ENCODE measurements around the gene SYK. TPM values are rescaled to one million over a fixed set of nuclear protein-coding genes. Genes with fewer than 3 reads are reported as not detected.

SYK gene
- total RNA-seq, 1 donor from 2014 or later, result 0.36 TPM

- TF ChIP-seq CTCF (IDR thresholded peaks at IDR 0.05; ENCODE audit: unreplicated experiment), result no peak
- no peak for DNase-seq (ENCODE audit: low spot score)
- Mint-ChIP-seq H3K4me1 (ENCODE audit: unreplicated experiment) (no peaks in the 10 kb centered on the region), H3K27me3 (ENCODE audit: unreplicated experiment) (peaks cover 2% of the 10 kb centered on the region), H3K36me3 (ENCODE audit: low read depth, unreplicated experiment) (no peaks in the 10 kb centered on the region), H3K9me3 (ENCODE audit: unreplicated experiment) (no peaks in the 10 kb centered on the region), H3K4me3 (ENCODE audit: unreplicated experiment) (no peak overlapping the region), H3K27ac (ENCODE audit: unreplicated experiment) (no peak overlapping the region)
Observed at GRCh38 chr9:90946982-90947381, 145.4 kb downstream of the SYK start.

Other genes with a start within 250 kb of the SYK start
- not detected for gene DIRAS2, start 159.0 kb upstream of the SYK start, total RNA-seq (ENCODE audit: unreplicated experiment)

Data from endothelial cell (in vitro differentiated cells).